ENCODE results near the gene HPS3.

The HPS3 gene

DNA sequence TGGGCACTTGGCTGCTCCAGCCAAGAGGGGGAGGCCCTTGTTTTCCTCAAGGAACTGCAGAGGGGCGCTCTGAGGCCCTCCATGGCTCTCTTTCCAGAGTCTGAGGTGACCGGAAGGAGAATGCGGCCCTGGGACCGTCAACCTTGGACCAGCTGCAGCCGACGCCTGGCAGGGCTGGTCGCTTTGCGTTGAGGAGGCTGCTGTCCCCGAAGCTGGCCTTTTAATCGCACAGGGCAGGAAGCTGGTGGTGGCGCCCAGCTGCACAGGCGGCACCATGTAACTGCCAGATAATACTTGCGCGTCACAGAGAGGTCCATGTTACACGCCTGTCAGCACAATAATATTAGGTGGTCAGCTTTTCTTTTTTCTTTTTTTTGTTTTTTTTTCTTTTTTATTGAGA lies 42.2 kb upstream of the HPS3 start (continued):
- TF ChIP-seq ZNF354C (tag by site-specific recombination; IDR thresholded peaks at IDR 0.05; ENCODE audit: borderline replicate concordance, low read depth) (no peak), ZNF416 (tag by site-specific recombination; IDR thresholded peaks at IDR 0.05) (no peak), SALL2 (tag by site-specific recombination; IDR thresholded peaks at IDR 0.05; ENCODE audit: borderline replicate concordance) (no peak), ZNF621 (tag by site-specific recombination; IDR thresholded peaks at IDR 0.05) (no peak), ZNF837 (tag by site-specific recombination; IDR thresholded peaks at IDR 0.05) (no peak), ZNF501 (tag by site-specific recombination; IDR thresholded peaks at IDR 0.05) (no peak), ZNF211 (tag by site-specific recombination; IDR thresholded peaks at IDR 0.05; ENCODE audit: low read depth) (no peak), ZNF623 (tag by site-specific recombination; IDR thresholded peaks at IDR 0.05) (no peak), KLF9 (tag by site-specific recombination; IDR thresholded peaks at IDR 0.05; ENCODE audit: low read depth) (no peak)
- TF ChIP-seq, protein P1, sequence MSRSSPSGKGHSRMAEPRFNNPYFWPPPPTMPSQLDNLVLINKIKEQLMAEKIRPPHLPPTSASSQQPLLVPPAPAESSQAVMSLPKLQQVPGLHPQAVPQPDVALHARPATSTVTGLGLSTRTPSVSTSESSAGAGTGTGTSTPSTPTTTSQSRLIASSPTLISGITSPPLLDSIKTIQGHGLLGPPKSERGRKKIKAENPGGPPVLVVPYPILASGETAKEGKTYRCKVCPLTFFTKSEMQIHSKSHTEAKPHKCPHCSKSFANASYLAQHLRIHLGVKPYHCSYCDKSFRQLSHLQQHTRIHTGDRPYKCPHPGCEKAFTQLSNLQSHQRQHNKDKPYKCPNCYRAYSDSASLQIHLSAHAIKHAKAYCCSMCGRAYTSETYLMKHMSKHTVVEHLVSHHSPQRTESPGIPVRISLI (tag by site-specific recombination; IDR thresholded peaks at IDR 0.05) = no peak

DNA sequence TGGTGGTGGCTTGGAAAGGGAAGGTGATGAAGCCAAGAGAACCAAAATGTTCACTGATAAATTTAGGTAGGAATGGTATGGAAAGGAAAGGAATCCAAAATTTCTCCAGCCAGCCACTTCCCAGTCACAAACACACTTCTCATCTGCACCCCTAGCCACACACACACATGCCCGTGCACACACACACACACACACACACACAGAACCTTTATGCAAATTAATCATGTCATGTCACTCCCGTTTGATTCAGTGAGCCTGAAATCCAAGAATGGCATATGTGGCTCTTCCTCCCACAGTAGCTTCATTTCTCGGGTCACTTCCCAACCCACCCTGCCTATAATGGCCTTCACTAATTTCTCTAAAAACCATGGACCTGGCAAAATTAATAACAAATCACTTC lies 40.0 kb upstream of the HPS3 start:
- Histone ChIP-seq H3K4me1 (ENCODE audit: control insufficient read depth, insufficient read depth, low read length) (no peaks in the 10 kb centered on the region), H3K9me3 (ENCODE audit: control insufficient read depth, insufficient read depth, low read depth, low read length) (no peaks in the 10 kb centered on the region), H3K36me3 (ENCODE audit: control insufficient read depth in 2 of 2, insufficient read depth in 1 of 2, low read length in 2 of 2) (peaks cover under 1 to 4% of the 10 kb centered on the region in 2 experiments; a peak in 2 of 3 replicates), H3K4me3 (ENCODE audit: low read depth, low read length) (no peak overlapping the region), H3K27ac (ENCODE audit: extremely low read depth, low read depth, low read length) (no peak overlapping the region)
- TF ChIP-seq SP3 (tag by site-specific recombination; IDR thresholded peaks at IDR 0.05) (no peak), ZNF670 (tag by site-specific recombination; IDR thresholded peaks at IDR 0.05; ENCODE audit: low read depth) (no peak)
- TF ChIP-seq, protein P2, sequence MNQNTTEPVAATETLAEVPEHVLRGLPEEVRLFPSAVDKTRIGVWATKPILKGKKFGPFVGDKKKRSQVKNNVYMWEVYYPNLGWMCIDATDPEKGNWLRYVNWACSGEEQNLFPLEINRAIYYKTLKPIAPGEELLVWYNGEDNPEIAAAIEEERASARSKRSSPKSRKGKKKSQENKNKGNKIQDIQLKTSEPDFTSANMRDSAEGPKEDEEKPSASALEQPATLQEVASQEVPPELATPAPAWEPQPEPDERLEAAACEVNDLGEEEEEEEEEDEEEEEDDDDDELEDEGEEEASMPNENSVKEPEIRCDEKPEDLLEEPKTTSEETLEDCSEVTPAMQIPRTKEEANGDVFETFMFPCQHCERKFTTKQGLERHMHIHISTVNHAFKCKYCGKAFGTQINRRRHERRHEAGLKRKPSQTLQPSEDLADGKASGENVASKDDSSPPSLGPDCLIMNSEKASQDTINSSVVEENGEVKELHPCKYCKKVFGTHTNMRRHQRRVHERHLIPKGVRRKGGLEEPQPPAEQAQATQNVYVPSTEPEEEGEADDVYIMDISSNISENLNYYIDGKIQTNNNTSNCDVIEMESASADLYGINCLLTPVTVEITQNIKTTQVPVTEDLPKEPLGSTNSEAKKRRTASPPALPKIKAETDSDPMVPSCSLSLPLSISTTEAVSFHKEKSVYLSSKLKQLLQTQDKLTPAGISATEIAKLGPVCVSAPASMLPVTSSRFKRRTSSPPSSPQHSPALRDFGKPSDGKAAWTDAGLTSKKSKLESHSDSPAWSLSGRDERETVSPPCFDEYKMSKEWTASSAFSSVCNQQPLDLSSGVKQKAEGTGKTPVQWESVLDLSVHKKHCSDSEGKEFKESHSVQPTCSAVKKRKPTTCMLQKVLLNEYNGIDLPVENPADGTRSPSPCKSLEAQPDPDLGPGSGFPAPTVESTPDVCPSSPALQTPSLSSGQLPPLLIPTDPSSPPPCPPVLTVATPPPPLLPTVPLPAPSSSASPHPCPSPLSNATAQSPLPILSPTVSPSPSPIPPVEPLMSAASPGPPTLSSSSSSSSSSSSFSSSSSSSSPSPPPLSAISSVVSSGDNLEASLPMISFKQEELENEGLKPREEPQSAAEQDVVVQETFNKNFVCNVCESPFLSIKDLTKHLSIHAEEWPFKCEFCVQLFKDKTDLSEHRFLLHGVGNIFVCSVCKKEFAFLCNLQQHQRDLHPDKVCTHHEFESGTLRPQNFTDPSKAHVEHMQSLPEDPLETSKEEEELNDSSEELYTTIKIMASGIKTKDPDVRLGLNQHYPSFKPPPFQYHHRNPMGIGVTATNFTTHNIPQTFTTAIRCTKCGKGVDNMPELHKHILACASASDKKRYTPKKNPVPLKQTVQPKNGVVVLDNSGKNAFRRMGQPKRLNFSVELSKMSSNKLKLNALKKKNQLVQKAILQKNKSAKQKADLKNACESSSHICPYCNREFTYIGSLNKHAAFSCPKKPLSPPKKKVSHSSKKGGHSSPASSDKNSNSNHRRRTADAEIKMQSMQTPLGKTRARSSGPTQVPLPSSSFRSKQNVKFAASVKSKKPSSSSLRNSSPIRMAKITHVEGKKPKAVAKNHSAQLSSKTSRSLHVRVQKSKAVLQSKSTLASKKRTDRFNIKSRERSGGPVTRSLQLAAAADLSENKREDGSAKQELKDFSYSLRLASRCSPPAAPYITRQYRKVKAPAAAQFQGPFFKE (tag by site-specific recombination; IDR thresholded peaks at IDR 0.05; ENCODE audit: borderline replicate concordance) = no peak
- ChIA-PET POLR2A (no interaction called here), CTCF (no interaction called here)

DNA sequence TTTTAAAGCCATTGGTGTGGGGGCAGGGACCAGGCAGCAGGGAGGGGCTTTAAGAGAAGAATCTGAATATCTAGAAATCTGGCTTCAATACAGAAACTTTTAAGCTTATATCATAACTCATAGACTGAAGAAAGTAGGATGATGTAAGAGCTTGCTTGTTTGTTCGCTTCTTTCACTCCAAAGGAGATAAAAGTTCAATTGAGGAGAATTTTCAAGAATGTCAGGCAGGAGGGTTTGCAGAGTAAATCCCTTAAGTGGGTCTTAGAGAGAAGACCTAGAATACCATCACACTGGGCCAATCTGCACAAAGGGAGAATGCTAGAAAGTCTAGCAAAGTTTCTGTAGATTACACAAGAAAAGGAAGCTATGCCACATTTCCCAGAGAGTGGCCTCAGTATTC lies 39.0 kb upstream of the HPS3 start:
- TF ChIP-seq ZSCAN23 (tag by site-specific recombination; IDR thresholded peaks at IDR 0.05) = no peak
- TF ChIP-seq MEIS1 (CRISPR knock-in tag; IDR thresholded peaks at IDR 0.05; ENCODE audit: borderline replicate concordance) = no peak
- TF ChIP-seq ZNF785 (tag by site-specific recombination; IDR thresholded peaks at IDR 0.05) = no peak
- no peak for TF ChIP-seq ZFP3 (tag by site-specific recombination; IDR thresholded peaks at IDR 0.05; ENCODE audit: low read depth)
- no peak for TF ChIP-seq ZBTB1 (tag by site-specific recombination; IDR thresholded peaks at IDR 0.05)
- no peak for TF ChIP-seq ZNF623 (tag by site-specific recombination; IDR thresholded peaks at IDR 0.05)
- no peak for TF ChIP-seq ZNF555 (tag by site-specific recombination; conservative IDR thresholded peaks at IDR 0.05)
- no peak for TF ChIP-seq ZNF747 (tag by site-specific recombination; IDR thresholded peaks at IDR 0.05)
- TF ChIP-seq ZNF473 (tag by site-specific recombination; IDR thresholded peaks at IDR 0.05) = no peak
- TF ChIP-seq, protein P3, sequence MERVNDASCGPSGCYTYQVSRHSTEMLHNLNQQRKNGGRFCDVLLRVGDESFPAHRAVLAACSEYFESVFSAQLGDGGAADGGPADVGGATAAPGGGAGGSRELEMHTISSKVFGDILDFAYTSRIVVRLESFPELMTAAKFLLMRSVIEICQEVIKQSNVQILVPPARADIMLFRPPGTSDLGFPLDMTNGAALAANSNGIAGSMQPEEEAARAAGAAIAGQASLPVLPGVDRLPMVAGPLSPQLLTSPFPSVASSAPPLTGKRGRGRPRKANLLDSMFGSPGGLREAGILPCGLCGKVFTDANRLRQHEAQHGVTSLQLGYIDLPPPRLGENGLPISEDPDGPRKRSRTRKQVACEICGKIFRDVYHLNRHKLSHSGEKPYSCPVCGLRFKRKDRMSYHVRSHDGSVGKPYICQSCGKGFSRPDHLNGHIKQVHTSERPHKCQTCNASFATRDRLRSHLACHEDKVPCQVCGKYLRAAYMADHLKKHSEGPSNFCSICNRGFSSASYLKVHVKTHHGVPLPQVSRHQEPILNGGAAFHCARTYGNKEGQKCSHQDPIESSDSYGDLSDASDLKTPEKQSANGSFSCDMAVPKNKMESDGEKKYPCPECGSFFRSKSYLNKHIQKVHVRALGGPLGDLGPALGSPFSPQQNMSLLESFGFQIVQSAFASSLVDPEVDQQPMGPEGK (tag by site-specific recombination; IDR thresholded peaks at IDR 0.05) = no peak
- TF ChIP-seq, protein P4, sequence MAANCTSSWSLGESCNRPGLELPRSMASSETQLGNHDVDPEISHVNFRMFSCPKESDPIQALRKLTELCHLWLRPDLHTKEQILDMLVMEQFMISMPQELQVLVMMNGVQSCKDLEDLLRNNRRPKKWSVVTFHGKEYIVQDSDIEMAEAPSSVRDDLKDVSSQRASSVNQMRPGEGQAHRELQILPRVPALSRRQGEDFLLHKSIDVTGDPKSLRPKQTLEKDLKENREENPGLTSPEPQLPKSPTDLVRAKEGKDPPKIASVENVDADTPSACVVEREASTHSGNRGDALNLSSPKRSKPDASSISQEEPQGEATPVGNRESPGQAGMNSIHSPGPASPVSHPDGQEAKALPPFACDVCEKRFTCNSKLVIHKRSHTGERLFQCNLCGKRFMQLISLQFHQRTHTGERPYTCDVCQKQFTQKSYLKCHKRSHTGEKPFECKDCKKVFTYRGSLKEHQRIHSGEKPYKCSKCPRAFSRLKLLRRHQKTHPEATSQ (tag by site-specific recombination; IDR thresholded peaks at IDR 0.05) = no peak
- Histone ChIP-seq H3K9me3 (ENCODE audit: control insufficient read depth, insufficient read depth, low read depth, low read length) (no peaks in the 10 kb centered on the region), H3K4me3 (ENCODE audit: low read depth, low read length) (no peak overlapping the region), H3K4me1 (ENCODE audit: control insufficient read depth, insufficient read depth, low read length) (no peaks in the 10 kb centered on the region), H3K27ac (ENCODE audit: extremely low read depth, low read depth, low read length) (no peak overlapping the region), H3K36me3 (ENCODE audit: control insufficient read depth in 2 of 2, insufficient read depth in 1 of 2, low read length in 2 of 2) (no peaks in the 10 kb centered on the region)
- ChIA-PET CTCF (interaction anchor here (1.2 kb wide), 1 partner anchor 30 kb away, joined by 4 read pairs; no protein-coding TSS in a partner anchor), POLR2A (no interaction called here)
